ENCODE measurements around the gene PARD3. TPM values are rescaled to one million over a fixed set of nuclear protein-coding genes. Genes with fewer than 3 reads are reported as not detected.

Gene PARD3
- total RNA-seq, 1 experiment from 2014 or later: 46.3 TPM

DNA sequence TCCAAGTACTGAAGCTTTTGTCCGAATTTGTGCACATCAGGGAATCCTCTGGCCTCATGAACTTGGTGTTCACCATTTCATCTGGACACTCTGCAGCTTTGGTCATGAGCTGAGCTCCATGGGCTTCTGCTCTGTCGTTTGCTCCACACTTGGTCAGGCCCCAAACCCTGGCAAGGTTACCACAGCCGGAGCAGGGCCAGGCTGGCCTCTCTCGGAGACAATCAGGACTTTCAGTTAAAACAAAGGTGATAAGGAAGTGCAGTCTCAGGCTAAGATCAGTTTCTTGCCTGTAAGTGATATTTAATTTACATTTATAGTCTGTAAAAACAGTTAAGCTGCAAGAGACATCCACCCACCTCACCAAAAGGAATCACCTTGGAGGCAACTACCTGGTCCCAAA lies 558.9 kb downstream of the PARD3 start:
- Histone ChIP-seq H3K4me2 (ENCODE audit: low read length) (no peak overlapping the region), H3K4me3 (replicated peaks in 1 of 2; ENCODE audit: low read depth in 1 of 2, low read length in 2 of 2) (no peak overlapping the region), H3K27ac (ENCODE audit: low read depth, low read length) (no peak overlapping the region), H4K20me1 (ENCODE audit: insufficient read depth) (no peaks in the 10 kb centered on the region), H3K9me2 (ENCODE audit: insufficient read depth) (no peaks in the 10 kb centered on the region), H3K79me2 (ENCODE audit: insufficient read depth, low read length) (no peaks in the 10 kb centered on the region), H3K27me3 (ENCODE audit: insufficient read depth, low read length) (no peaks in the 10 kb centered on the region), H3K9ac (ENCODE audit: low read length) (no peak overlapping the region), H3K36me3 (ENCODE audit: control insufficient read depth in 1 of 2, insufficient read depth in 2 of 2, low read length in 2 of 2) (no peaks in the 10 kb centered on the region), H2AFZ (ENCODE audit: low read depth, low read length, poor library complexity, severe bottlenecking) (no peak overlapping the region), H3K9me3 (ENCODE audit: control insufficient read depth in 1 of 2, insufficient read depth in 1 of 2, low read depth in 1 of 2, low read length in 2 of 2) (no peaks in the 10 kb centered on the region), H3K4me1 (ENCODE audit: control insufficient read depth in 1 of 2, insufficient read depth in 2 of 2, low read length in 2 of 2) (peaks cover 10 to 22% of the 10 kb centered on the region in 2 experiments)
- POLR2A ChIA-PET: no interaction called here
- CTCF ChIA-PET: no interaction called here
- no peak for DNase-seq (ENCODE audit: low read depth, low spot score)
- no TSS peak for BruUV-seq (replicated peaks)
- intact Hi-C loops (cut with micrococcal nuclease): no loop called here
- RAD21 ChIA-PET (ENCODE audit: low non-redundant PET in 1 of 2, low total read pairs in 2 of 2, uncharacterized antibody in 2 of 2, unreplicated experiment in 2 of 2): no interaction called here
- TF ChIP-seq EZH2 (IDR thresholded peaks at IDR 0.05) (no peak), FOSL1 (IDR thresholded peaks at IDR 0.05; ENCODE audit: low read depth) (no peak), ZNF274 (IDR thresholded peaks at IDR 0.05; ENCODE audit: low read depth, low read length) (no peak), REST (IDR thresholded peaks at IDR 0.05; ENCODE audit: low read depth) (no peak), CEBPB (IDR thresholded peaks at IDR 0.05; ENCODE audit: low read depth) (no peak)
- ATAC-seq: no peak

- Histone ChIP-seq H3K36me3 (ENCODE audit: control insufficient read depth in 1 of 2, insufficient read depth in 2 of 2, low read length in 2 of 2) (no peaks in the 10 kb centered on the region), H3K9me2 (ENCODE audit: insufficient read depth) (no peaks in the 10 kb centered on the region), H3K9ac (ENCODE audit: low read length) (no peak overlapping the region), H3K79me2 (ENCODE audit: insufficient read depth, low read length) (no peaks in the 10 kb centered on the region), H3K4me3 (replicated peaks in 1 of 2; ENCODE audit: low read depth in 1 of 2, low read length in 2 of 2) (no peak overlapping the region), H4K20me1 (ENCODE audit: insufficient read depth) (no peaks in the 10 kb centered on the region), H3K4me1 (ENCODE audit: control insufficient read depth in 1 of 2, insufficient read depth in 2 of 2, low read length in 2 of 2) (peaks cover 10 to 22% of the 10 kb centered on the region in 2 experiments), H3K9me3 (ENCODE audit: control insufficient read depth in 1 of 2, insufficient read depth in 1 of 2, low read depth in 1 of 2, low read length in 2 of 2) (no peaks in the 10 kb centered on the region), H3K4me2 (ENCODE audit: low read length) (peak overlapping the region; percentile 13; the same call in 1 of the 2 replicates), H3K27me3 (ENCODE audit: insufficient read depth, low read length) (no peaks in the 10 kb centered on the region), H3K27ac (ENCODE audit: low read depth, low read length) (no peak overlapping the region), H2AFZ (ENCODE audit: low read depth, low read length, poor library complexity, severe bottlenecking) (no peak overlapping the region)
- intact Hi-C loops (cut with micrococcal nuclease): no loop called here
- ChIA-PET POLR2A (no interaction called here), RAD21 (ENCODE audit: low non-redundant PET in 1 of 2, low total read pairs in 2 of 2, uncharacterized antibody in 2 of 2, unreplicated experiment in 2 of 2) (no interaction called here), CTCF (no interaction called here)
- DNase-seq (ENCODE audit: low read depth, low spot score): no peak
- no peak for ATAC-seq
- BruUV-seq (replicated peaks): no TSS peak
- no peak for TF ChIP-seq ZFX (IDR thresholded peaks at IDR 0.05)
- TF ChIP-seq CEBPB (IDR thresholded peaks at IDR 0.05; ENCODE audit: low read depth): no peak
- TF ChIP-seq ZNF274 (IDR thresholded peaks at IDR 0.05; ENCODE audit: low read depth, low read length): no peak
- no peak for TF ChIP-seq CBX3 (IDR thresholded peaks at IDR 0.05; ENCODE audit: low read depth)
- no peak for TF ChIP-seq SRF (IDR thresholded peaks at IDR 0.05; ENCODE audit: low read depth)
- TF ChIP-seq EZH2phosphoT487 (IDR thresholded peaks at IDR 0.05; ENCODE audit: borderline replicate concordance): no peak
- TF ChIP-seq JUND (IDR thresholded peaks at IDR 0.05): no peak
- TF ChIP-seq CTCF (IDR thresholded peaks at IDR 0.05 in 2 of 3, conservative IDR thresholded peaks at IDR 0.05 in 1 of 3; ENCODE audit: borderline replicate concordance in 1 of 3, insufficient read depth in 1 of 3, low read depth in 2 of 3, low read length in 2 of 3): no peak
- no peak for TF ChIP-seq EZH2 (IDR thresholded peaks at IDR 0.05)
- TF ChIP-seq SP1 (IDR thresholded peaks at IDR 0.05; ENCODE audit: low read depth): no peak
- TF ChIP-seq, protein P1, sequence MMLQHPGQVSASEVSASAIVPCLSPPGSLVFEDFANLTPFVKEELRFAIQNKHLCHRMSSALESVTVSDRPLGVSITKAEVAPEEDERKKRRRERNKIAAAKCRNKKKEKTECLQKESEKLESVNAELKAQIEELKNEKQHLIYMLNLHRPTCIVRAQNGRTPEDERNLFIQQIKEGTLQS (IDR thresholded peaks at IDR 0.05): no peak
- no peak for TF ChIP-seq SIN3A (IDR thresholded peaks at IDR 0.05; ENCODE audit: low read depth)
Measured at GRCh38 chr10:34255035-34255434, 560.1 kb downstream of the PARD3 start.

Measured in HCT116 (cell line).